H9 (cell line): ENCODE data around the gene PCDHAC1. TPM values are rescaled to one million over a fixed set of nuclear protein-coding genes. Genes with fewer than 3 reads are reported as not detected.

Experiments
- DNase-seq: peaks from one replicate; pipeline ENCODE4 v3.0.0-alpha.2; 2017
- H2AFZ ChIP-seq: one replicate; pipeline ENCODE4 v1.6.1; 2013; ENCODE audit warnings: mild to moderate bottlenecking, low read length, control low read depth, moderate library complexity
- H2AK5ac ChIP-seq: 2 replicates; pipeline ENCODE4 v1.6.1; 2013; ENCODE audit warnings: low read length, control low read depth, mixed read lengths; ENCODE audit not compliant: insufficient read length
- H2BK120ac ChIP-seq: one replicate; pipeline ENCODE4 v1.6.1; 2013; ENCODE audit warnings: low read depth, mild to moderate bottlenecking, low read length, control low read depth, inconsistent platforms; ENCODE audit not compliant: poor library complexity, severe bottlenecking
- H2BK12ac ChIP-seq: 2 replicates; pipeline ENCODE4 v1.6.1; 2013; ENCODE audit warnings: low read length, control low read depth, mixed read lengths, low read depth; ENCODE audit not compliant: insufficient read length
- H2BK15ac ChIP-seq: 2 replicates; pipeline ENCODE4 v1.6.1; 2013; ENCODE audit warnings: low read depth, low read length, control low read depth
- H2BK20ac ChIP-seq: one replicate; pipeline ENCODE4 v1.6.1; 2013; ENCODE audit warnings: low read depth, mild to moderate bottlenecking, low read length, control low read depth, inconsistent platforms; ENCODE audit not compliant: poor library complexity, severe bottlenecking
- H2BK5ac ChIP-seq: 2 replicates; pipeline ENCODE4 v1.6.1; 2013; ENCODE audit warnings: low read length, control low read depth, mixed read lengths; ENCODE audit not compliant: insufficient read length
- H3K14ac ChIP-seq: 2 replicates; pipeline ENCODE4 v1.6.1; 2013; ENCODE audit warnings: low read length, control low read depth; ENCODE audit not compliant: insufficient read depth
- H3K18ac ChIP-seq: 2 replicates; pipeline ENCODE4 v1.6.1; 2013; ENCODE audit warnings: low read depth, mild to moderate bottlenecking, mixed read lengths, low read length, control low read depth; ENCODE audit not compliant: insufficient read length
- H3K23ac ChIP-seq: 2 replicates; pipeline ENCODE4 v1.6.1; 2013; ENCODE audit warnings: low read length, control low read depth, mixed read lengths, low read depth; ENCODE audit not compliant: insufficient read length
- H3K23me2 ChIP-seq: 2 replicates; pipeline ENCODE4 v1.6.1; 2013; ENCODE audit warnings: low read depth, mild to moderate bottlenecking, mixed read lengths, low read length, control low read depth; ENCODE audit not compliant: insufficient read length, poor library complexity, severe bottlenecking
- H3K27ac ChIP-seq: 2 replicates; pipeline ENCODE4 v1.5.1; 2013; ENCODE audit warnings: low read length, control low read depth, mixed read lengths, low read depth; ENCODE audit not compliant: insufficient read length
- H3K27me3 ChIP-seq: 2 replicates; pipeline ENCODE4 v1.6.1; 2013; ENCODE audit warnings: low read length, control low read depth, inconsistent platforms; ENCODE audit not compliant: insufficient read depth
- H3K4ac ChIP-seq: 2 replicates; pipeline ENCODE4 v1.6.1; 2013; ENCODE audit warnings: low read depth, mild to moderate bottlenecking, control low read depth, inconsistent platforms, low read length, moderate library complexity
- H3K4me1 ChIP-seq: 2 replicates; pipeline ENCODE4 v1.6.1; 2013; ENCODE audit warnings: low read length, control low read depth, inconsistent platforms; ENCODE audit not compliant: insufficient read depth
- H3K4me2 ChIP-seq: 2 replicates; pipeline ENCODE4 v1.6.1; 2013; ENCODE audit warnings: low read length, control low read depth, mixed read lengths; ENCODE audit not compliant: insufficient read length, insufficient read depth
- H3K56ac ChIP-seq: 2 replicates; pipeline ENCODE4 v1.6.1; 2013; ENCODE audit warnings: low read depth, mild to moderate bottlenecking, mixed read lengths, low read length, control low read depth; ENCODE audit not compliant: insufficient read length
- H3K79me1 ChIP-seq: 2 replicates; pipeline ENCODE4 v1.6.1; 2013; ENCODE audit warnings: low read depth, mild to moderate bottlenecking, moderate library complexity, low read length, control low read depth, inconsistent platforms; ENCODE audit not compliant: insufficient read depth, poor library complexity, severe bottlenecking
- H3K79me2 ChIP-seq: 2 replicates; pipeline ENCODE4 v1.6.1; 2013; ENCODE audit warnings: low read length, control low read depth, inconsistent platforms; ENCODE audit not compliant: insufficient read depth
- H3K9ac ChIP-seq: 2 replicates; pipeline ENCODE4 v1.6.1; 2013; ENCODE audit warnings: low read length, control low read depth, mixed read lengths; ENCODE audit not compliant: insufficient read length; ENCODE audit errors: extremely low read depth
- H3K9me3 ChIP-seq: one replicate; pipeline ENCODE4 v1.6.1; 2013; ENCODE audit warnings: low read depth, low read length, inconsistent platforms; ENCODE audit not compliant: control insufficient read depth
- H3T11ph ChIP-seq: one replicate; pipeline ENCODE4 v1.6.1; 2013; ENCODE audit warnings: mild to moderate bottlenecking, low read length, control low read depth, inconsistent platforms
- H4K20me1 ChIP-seq: one replicate; pipeline ENCODE4 v1.6.1; 2013; ENCODE audit not compliant: control insufficient read depth, insufficient read length, insufficient read depth
- H4K5ac ChIP-seq: 2 replicates; pipeline ENCODE4 v1.6.1; 2013; ENCODE audit warnings: low read depth, mild to moderate bottlenecking, mixed read lengths, low read length, control low read depth; ENCODE audit not compliant: insufficient read length
- H4K8ac ChIP-seq: replicated peaks from 2 replicates; pipeline ENCODE4 v1.6.1; 2013; ENCODE audit warnings: low read length, control low read depth, mixed read lengths, low read depth; ENCODE audit not compliant: insufficient read length
- H4K91ac ChIP-seq: 2 replicates; pipeline ENCODE4 v1.6.1; 2013; ENCODE audit warnings: low read depth, mild to moderate bottlenecking, moderate library complexity, mixed read lengths, low read length, control low read depth; ENCODE audit not compliant: insufficient read length
- H3K27ac Mint-ChIP-seq, 3 experiments: 2 replicates in 2 of 3; 3 replicates in 1 of 3; pipeline ENCODE4 v1.8.0; 2020 to 2021; ENCODE audit warnings: mixed read lengths in 3 of 3, mild to moderate bottlenecking in 1 of 3, moderate library complexity in 1 of 3
- H3K27me3 Mint-ChIP-seq: 2 replicates; pipeline ENCODE4 v1.8.0; 2021; ENCODE audit warnings: low read depth, mild to moderate bottlenecking, moderate library complexity, mixed read lengths
- H3K36me3 Mint-ChIP-seq, 3 experiments: 2 replicates in 2 of 3; 3 replicates in 1 of 3; pipeline ENCODE4 v1.8.0; 2020 to 2021; ENCODE audit warnings: low read depth in 3 of 3, mixed read lengths in 3 of 3; ENCODE audit not compliant: insufficient read depth in 1 of 3
- H3K4me1 Mint-ChIP-seq, 2 experiments: 2 replicates each; pipeline ENCODE4 v1.8.0; 2020; ENCODE audit warnings: mixed read lengths in 2 of 2
- H3K4me3 Mint-ChIP-seq, 2 experiments: 2 replicates in 1 of 2; 3 replicates in 1 of 2; pipeline ENCODE4 v1.8.0; 2020 to 2021; ENCODE audit warnings: mild to moderate bottlenecking in 2 of 2, mixed read lengths in 2 of 2, moderate library complexity in 1 of 2
- H3K9me3 Mint-ChIP-seq, 2 experiments: 2 replicates in 1 of 2; 3 replicates in 1 of 2; pipeline ENCODE4 v1.8.0; 2020; ENCODE audit warnings: mild to moderate bottlenecking in 2 of 2, mixed read lengths in 2 of 2, moderate library complexity in 1 of 2
- CTCF ChIP-seq: fragments of 200-600 bp; sonication (generic); conservative IDR thresholded peaks from 3 replicates; pipeline ENCODE4 v1.8.0; 2021; ENCODE audit warnings: antibody characterized with exemption, mild to moderate bottlenecking
- WGBS: extraction: QIAGEN DNeasy Blood & Tissue Kit; methylation state at CpG from one replicate; pipeline ENCODE4 v1.1.7; 2013; ENCODE audit warnings: missing lambda C conversion rate, low lambda C conversion rate, mixed read lengths; ENCODE audit not compliant: insufficient read length; ENCODE audit errors: extremely low coverage; 5-methylcytosine and 5-hydroxymethylcytosine counted together
- total RNA-seq: library from RNA; stranded (reverse); gene quantifications from 2 replicates; pipeline ENCODE4 v1.2.1, GENCODE V29; 2021

The PCDHAC1 gene
- total RNA-seq, 1 experiment from 2014 or later = 8.7 TPM

GRCh38 chr5:140877262-140877581 lies 48.9 kb upstream of the PCDHAC1 start:
- Mint-ChIP-seq H3K27me3 (no peaks in the 10 kb centered on the region), H3K36me3 (peaks cover 9 to 24% (median 21%) of the 10 kb centered on the region in 3 experiments; a peak in 6 of 7 replicates), H3K27ac (no peak overlapping the region), H3K4me1 (peaks cover 10 to 14% of the 10 kb centered on the region in 2 experiments; a peak in 2 of 4 replicates), H3K9me3 (no peaks in the 10 kb centered on the region), H3K4me3 (no peak overlapping the region)
- H3K4me1 ChIP-seq = no peaks in the 10 kb centered on the region
- no peaks in the 10 kb centered on the region for H3K9me3 ChIP-seq
- H2BK120ac ChIP-seq = no peak overlapping the region
- H2BK15ac ChIP-seq = no peak overlapping the region; the same call in 1 of the 2 replicates
- H3T11ph ChIP-seq = no peak overlapping the region
- H3K14ac ChIP-seq = no peak overlapping the region
- H3K23me2 ChIP-seq = no peaks in the 10 kb centered on the region
- no peaks in the 10 kb centered on the region for H3K79me1 ChIP-seq
- H4K20me1 ChIP-seq = no peaks in the 10 kb centered on the region
- DNase-seq = no peak
- H3K79me2 ChIP-seq = no peaks in the 10 kb centered on the region; the same call in 1 of the 2 replicates
- WGBS = no CpG with 5 or more reads among the region's 37 CpGs
- H3K18ac ChIP-seq = no peak overlapping the region
- no peak overlapping the region for H4K8ac ChIP-seq
- no peak overlapping the region for H4K5ac ChIP-seq
- no peak overlapping the region for H2AFZ ChIP-seq
- H2BK20ac ChIP-seq = no peak overlapping the region
- no peak overlapping the region for H3K23ac ChIP-seq
- no peak overlapping the region for H2AK5ac ChIP-seq
- H3K4ac ChIP-seq = no peak overlapping the region
- H3K56ac ChIP-seq = no peak overlapping the region
- no peak overlapping the region for H2BK5ac ChIP-seq
- no peak for TF ChIP-seq CTCF
- H3K9ac ChIP-seq = no peak overlapping the region
- H3K27ac ChIP-seq = no peak overlapping the region
- H2BK12ac ChIP-seq = no peak overlapping the region
- no peak overlapping the region for H3K4me2 ChIP-seq
- H4K91ac ChIP-seq = no peak overlapping the region
- H3K27me3 ChIP-seq = no peaks in the 10 kb centered on the region
